ENCODE data around the gene ZNF841. TPM values are rescaled to one million over a fixed set of nuclear protein-coding genes. Genes with fewer than 3 reads are reported as not detected.

The ZNF841 gene
- total RNA-seq, 2 experiments from 2014 or later = 20.0 TPM

DNA sequence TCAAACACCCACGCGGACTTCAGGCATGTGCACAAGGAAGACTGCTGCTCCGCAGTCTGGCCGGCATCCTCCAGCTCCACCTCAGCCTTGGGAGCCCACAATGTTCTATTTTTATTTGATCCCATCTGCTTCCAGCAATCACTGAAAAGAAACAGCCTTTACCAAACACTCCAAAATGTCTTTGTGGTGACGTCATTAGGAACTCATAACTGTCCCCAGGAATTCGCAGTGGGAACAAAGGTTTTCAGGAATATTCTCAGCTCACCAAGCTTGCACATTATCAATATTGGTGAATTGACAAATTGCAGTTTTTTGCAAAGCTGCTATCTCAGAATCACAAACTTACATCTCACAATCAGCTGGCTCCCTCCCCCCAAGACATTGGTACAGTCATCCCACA lies 15.2 kb upstream of the ZNF841 start:
- Histone ChIP-seq H3K4me1 (ENCODE audit: insufficient read depth, low read length) (no peaks in the 10 kb centered on the region), H3K4me3 (ENCODE audit: low read length) (no peak overlapping the region), H3K27me3 (ENCODE audit: control insufficient read depth in 1 of 2, insufficient read depth in 2 of 2, low read length in 2 of 2) (no peaks in the 10 kb centered on the region), H3K9me3 (ENCODE audit: control insufficient read depth in 1 of 2, insufficient read depth in 1 of 2, low read length in 2 of 2) (peaks cover 42 to 96% of the 10 kb centered on the region in 2 experiments), H3K27ac (ENCODE audit: low read depth in 1 of 2, low read length in 2 of 2) (no peak overlapping the region), H3K36me3 (ENCODE audit: insufficient read depth, low read length) (peaks cover under 1% of the 10 kb centered on the region)
- H3K4me1 Mint-ChIP-seq (ENCODE audit: low read depth) = no peaks in the 10 kb centered on the region
- no peak for TF ChIP-seq CTCF (IDR thresholded peaks at IDR 0.05)
- POLR2A ChIA-PET = no interaction called here
- DNase-seq (no peak), ATAC-seq (ENCODE audit: poor library complexity) (no peak)
- H3K27ac Mint-ChIP-seq = no peak overlapping the region
- no peaks in the 10 kb centered on the region for H3K27me3 Mint-ChIP-seq
- peaks cover 73% of the 10 kb centered on the region for H3K36me3 Mint-ChIP-seq (ENCODE audit: low read depth)
- H3K9me3 Mint-ChIP-seq = peaks cover 25% of the 10 kb centered on the region
- intact Hi-C loops (cut with DNase I, micrococcal nuclease) = no loop called here
- H3K4me3 Mint-ChIP-seq = no peak overlapping the region
- CTCF ChIA-PET = no interaction called here

DNA sequence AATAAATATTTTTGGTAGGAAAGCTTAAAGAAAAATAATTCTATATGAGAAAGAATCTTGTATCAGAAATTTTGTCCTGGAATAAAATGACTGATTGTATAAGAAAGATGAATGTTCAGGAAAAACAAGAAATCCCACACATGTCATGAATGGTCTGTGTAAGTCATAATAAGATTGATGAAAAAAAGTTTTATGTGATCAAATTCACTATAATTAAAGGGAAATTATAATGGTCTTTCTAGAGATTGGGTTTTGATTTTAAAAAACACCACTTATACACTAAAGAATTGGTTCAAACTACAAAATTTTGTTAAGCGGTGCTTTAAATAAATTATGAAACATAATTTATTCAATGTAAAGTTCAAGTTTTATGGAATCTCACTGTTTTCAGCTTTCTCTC lies 7.2 kb upstream of the ZNF841 start:
- H3K4me1 Mint-ChIP-seq (ENCODE audit: low read depth) = no peaks in the 10 kb centered on the region
- H3K36me3 ChIP-seq (ENCODE audit: insufficient read depth, low read length) = no peaks in the 10 kb centered on the region
- H3K4me1 ChIP-seq (ENCODE audit: insufficient read depth, low read length) = no peaks in the 10 kb centered on the region
- H3K9me3 ChIP-seq (ENCODE audit: control insufficient read depth in 1 of 2, insufficient read depth in 1 of 2, low read length in 2 of 2) = peaks cover 45 to 48% of the 10 kb centered on the region in 2 experiments
- no peaks in the 10 kb centered on the region for H3K27me3 ChIP-seq (ENCODE audit: control insufficient read depth in 1 of 2, insufficient read depth in 2 of 2, low read length in 2 of 2)
- peaks cover 6% of the 10 kb centered on the region for H3K9me3 Mint-ChIP-seq
- intact Hi-C loops (cut with DNase I, micrococcal nuclease) = no loop called here
- H3K4me3 Mint-ChIP-seq = no peak overlapping the region
- no peak overlapping the region for H3K27ac Mint-ChIP-seq
- ATAC-seq (ENCODE audit: poor library complexity) = no peak
- H3K27ac ChIP-seq (ENCODE audit: low read depth in 1 of 2, low read length in 2 of 2) = no peak overlapping the region
- no peak overlapping the region for H3K4me3 ChIP-seq (ENCODE audit: low read length)
- POLR2A ChIA-PET = no interaction called here
- no peak for DNase-seq
- no peak for TF ChIP-seq CTCF (IDR thresholded peaks at IDR 0.05)
- CTCF ChIA-PET = no interaction called here
- H3K36me3 Mint-ChIP-seq (ENCODE audit: low read depth) = peaks cover 49% of the 10 kb centered on the region
- H3K27me3 Mint-ChIP-seq = no peaks in the 10 kb centered on the region

GRCh38 chr19:52101866-52102562 lies 6.4 kb upstream of the ZNF841 start:
- peaks cover 48 to 49% of the 10 kb centered on the region in 2 experiments for H3K9me3 ChIP-seq (ENCODE audit: control insufficient read depth in 1 of 2, insufficient read depth in 1 of 2, low read length in 2 of 2)

More at GRCh38 chr19:52101866-52102562, 6.4 kb upstream of the ZNF841 start:
- Histone ChIP-seq H3K27ac (ENCODE audit: low read depth in 1 of 2, low read length in 2 of 2) (no peak overlapping the region), H3K4me1 (ENCODE audit: insufficient read depth, low read length) (no peaks in the 10 kb centered on the region), H3K4me3 (ENCODE audit: low read length) (no peak overlapping the region), H3K36me3 (ENCODE audit: insufficient read depth, low read length) (no peaks in the 10 kb centered on the region), H3K27me3 (ENCODE audit: control insufficient read depth in 1 of 2, insufficient read depth in 2 of 2, low read length in 2 of 2) (no peaks in the 10 kb centered on the region)
- Mint-ChIP-seq H3K36me3 (ENCODE audit: low read depth) (peaks cover 42% of the 10 kb centered on the region), H3K27ac (no peak overlapping the region), H3K9me3 (peaks cover 6% of the 10 kb centered on the region), H3K4me1 (ENCODE audit: low read depth) (no peaks in the 10 kb centered on the region), H3K4me3 (no peak overlapping the region), H3K27me3 (no peaks in the 10 kb centered on the region)
- ChIA-PET CTCF (no interaction called here), POLR2A (interaction anchor here (0.6 kb wide), 1 partner anchor 48 kb away, joined by 3 read pairs; no protein-coding TSS in a partner anchor)
- TF ChIP-seq CTCF (IDR thresholded peaks at IDR 0.05) = no peak
- intact Hi-C loops (cut with DNase I, micrococcal nuclease) = no loop called here
- ATAC-seq (ENCODE audit: poor library complexity) (no peak), DNase-seq (no peak)
